Transverse colon (tissue), 4 donors: Measurements from ENCODE around the gene RSPRY1. TPM values are rescaled to one million over a fixed set of nuclear protein-coding genes. Genes with fewer than 3 reads are reported as not detected.

ENCODE experiments used
- DNase-seq: peaks from one replicate; pipeline ENCODE4 v3.0.0-alpha.2; 2019
- H3K27ac ChIP-seq, 4 donors: fragments of 200-600 bp; sonication (generic); 2 replicates each; pipeline ENCODE4 v1.5.1; 2016 to 2018; ENCODE audit warnings: inconsistent platforms in 4 of 4
- H3K27me3 ChIP-seq: fragments of 200-600 bp; sonication (generic); 2 replicates; pipeline ENCODE4 v1.5.1; 2017; ENCODE audit warnings: inconsistent platforms
- H3K36me3 ChIP-seq, 4 donors: fragments of 200-600 bp; sonication (generic); 2 replicates each; pipeline ENCODE4 v1.5.1; 2017 to 2019; ENCODE audit warnings: inconsistent platforms in 4 of 4
- H3K4me1 ChIP-seq, 4 donors: fragments of 200-600 bp; sonication (generic); 2 replicates each; pipeline ENCODE4 v1.5.1; 2017 to 2020; ENCODE audit warnings: inconsistent platforms in 4 of 4
- H3K4me3 ChIP-seq, 4 donors: fragments of 200-600 bp; sonication (generic); 1 replicate in 1 of 4; 2 replicates in 3 of 4; pipeline versions ENCODE4 v1.5.1 to v1.6.1; 2017 to 2019; ENCODE audit warnings: inconsistent platforms in 4 of 4
- H3K9me3 ChIP-seq, 2 donors: fragments of 200-600 bp; sonication (generic); 2 replicates each; pipeline ENCODE4 v1.5.1; 2017 to 2019; ENCODE audit warnings: inconsistent platforms in 2 of 2
- EP300 ChIP-seq: sonication (generic); formaldehyde crosslinking; IDR thresholded peaks from one replicate; pipeline ENCODE4 v1.6.1; 2017; ENCODE audit warnings: antibody characterized with exemption, low read depth
- POLR2A ChIP-seq: fragments of 450-650 bp; IDR thresholded peaks from one replicate; pipeline ENCODE4 v1.6.1; 2016; ENCODE audit warnings: antibody characterized with exemption, mild to moderate bottlenecking, moderate library complexity
- POLR2AphosphoS5 ChIP-seq, 3 donors: sonication (generic); formaldehyde crosslinking; IDR thresholded peaks; one replicate each; pipeline ENCODE4 v1.6.1; 2016; ENCODE audit warnings: antibody characterized with exemption in 3 of 3
- WGBS, 2 donors: methylation state at CpG; one replicate each; pipeline ENCODE4 v1.1.5; 2018; ENCODE audit warnings: low coverage in 1 of 2; 5-methylcytosine and 5-hydroxymethylcytosine counted together
- in situ Hi-C, 4 donors: fragments of 200-750 bp; cut with MboI; loops; one replicate each; pipeline versions ENCODE4 v1.15.0 to v1.15.1; 2017; ENCODE audit warnings: low sequenced_read_pairs in 3 of 4, low pct_ligation_motif_present in 1 of 4, low pct_unique_long_range_greater_than_20kb in 1 of 4
- intact Hi-C: fragments of 100-400 bp; cut with DNase I; formaldehyde crosslinking; loops from one replicate; pipeline ENCODE4 v1.15.1; 2023; ENCODE audit warnings: low total_unique reads
- total RNA-seq, 4 donors: library from RNA; depleted of rRNA; stranded (reverse); fragments of >200 nt; gene quantifications; one replicate each; pipeline ENCODE4 v1.1.0, GENCODE V29; 2016
- TF ChIP-seq, protein P1 (sequence below), 5 experiments: fragments of 200-600 bp in 3 of 5; fragments of 450-650 bp in 2 of 5; sonication (generic) in 3 of 5; IDR thresholded peaks; 1 replicate in 2 of 5; 2 replicates in 3 of 5; pipeline ENCODE4 v1.5.1; 2016 to 2017; ENCODE audit warnings: antibody characterized with exemption in 5 of 5, inconsistent platforms in 3 of 5, mild to moderate bottlenecking in 2 of 5, moderate library complexity in 1 of 5

RSPRY1 gene
- total RNA-seq, 4 donors from 2014 or later = 17.1 to 58.4 (median 44.5) TPM

DNA sequence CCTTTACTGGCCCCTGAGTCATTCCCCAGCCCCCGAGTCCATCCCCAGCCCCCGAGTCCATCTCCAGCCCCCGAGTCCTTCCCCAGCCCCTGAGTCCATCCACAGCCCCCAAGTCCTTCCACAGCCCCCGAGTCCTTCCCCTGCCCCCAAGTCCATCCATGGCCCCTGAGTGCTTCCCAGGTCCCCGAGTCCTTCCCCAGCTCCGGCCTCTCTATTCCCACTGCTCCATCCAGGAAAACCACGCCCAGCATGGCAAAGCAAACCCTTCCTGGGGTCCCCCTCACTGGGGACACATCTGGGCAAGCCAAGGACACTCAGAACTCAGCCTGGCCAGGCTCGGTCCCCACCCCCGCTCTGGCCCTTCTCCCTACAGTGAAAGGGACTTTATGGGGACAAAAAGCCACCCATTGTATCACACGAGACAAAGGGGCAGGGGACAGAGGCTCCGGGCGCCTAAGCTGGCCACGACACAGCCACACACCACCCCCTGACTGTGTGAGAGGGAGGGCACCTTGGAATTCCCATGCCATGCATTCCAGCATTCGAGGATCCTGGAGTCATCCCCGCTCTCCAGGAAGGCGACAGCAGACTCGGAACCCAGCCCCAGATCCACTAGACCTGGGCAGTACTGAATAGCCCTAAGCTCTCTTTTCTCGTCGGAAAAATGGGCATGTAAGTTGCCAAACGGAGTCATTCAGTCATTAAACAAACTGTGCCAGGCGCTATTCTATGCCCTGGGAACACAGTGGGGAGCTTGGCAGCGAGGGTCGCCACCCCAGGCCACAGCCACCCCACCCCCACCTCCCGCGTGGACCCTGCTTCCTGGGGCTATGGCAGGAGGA is 84.3 kb downstream of the RSPRY1 start:
- WGBS, 2 donors = 85% methylated on average over 17 of the region's 25 CpGs; no CpG with 5 or more reads in 1 of the 2 donors

DNA sequence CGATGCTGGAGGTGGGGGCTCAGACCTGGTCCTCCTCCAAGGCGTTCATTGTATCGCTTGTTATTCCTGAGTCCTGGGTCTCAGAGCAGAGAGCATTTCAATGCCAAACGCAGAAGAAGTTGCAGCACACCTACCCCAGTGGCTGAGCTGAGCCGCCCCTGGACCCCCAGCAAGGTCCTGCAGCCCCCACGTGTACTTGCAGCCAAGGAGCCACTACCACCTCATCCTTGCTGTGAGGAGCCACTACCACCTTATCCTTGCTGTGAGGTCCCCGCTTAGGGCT is 84.9 kb downstream of the RSPRY1 start:
- DNase-seq = no peak
- WGBS, 2 donors = 88% methylated on average over 7 of the region's 7 CpGs; no CpG with 5 or more reads in 1 of the 2 donors
- in situ Hi-C loops (no loop called here), intact Hi-C loops (no loop called here)
- H3K27me3 ChIP-seq = no peaks in the 10 kb centered on the region
- no peaks in the 10 kb centered on the region for H3K9me3 ChIP-seq
- H3K27ac ChIP-seq = no peak overlapping the region
- H3K36me3 ChIP-seq = no peaks in the 10 kb centered on the region
- no peak overlapping the region for H3K4me3 ChIP-seq
- TF ChIP-seq, protein P1, sequence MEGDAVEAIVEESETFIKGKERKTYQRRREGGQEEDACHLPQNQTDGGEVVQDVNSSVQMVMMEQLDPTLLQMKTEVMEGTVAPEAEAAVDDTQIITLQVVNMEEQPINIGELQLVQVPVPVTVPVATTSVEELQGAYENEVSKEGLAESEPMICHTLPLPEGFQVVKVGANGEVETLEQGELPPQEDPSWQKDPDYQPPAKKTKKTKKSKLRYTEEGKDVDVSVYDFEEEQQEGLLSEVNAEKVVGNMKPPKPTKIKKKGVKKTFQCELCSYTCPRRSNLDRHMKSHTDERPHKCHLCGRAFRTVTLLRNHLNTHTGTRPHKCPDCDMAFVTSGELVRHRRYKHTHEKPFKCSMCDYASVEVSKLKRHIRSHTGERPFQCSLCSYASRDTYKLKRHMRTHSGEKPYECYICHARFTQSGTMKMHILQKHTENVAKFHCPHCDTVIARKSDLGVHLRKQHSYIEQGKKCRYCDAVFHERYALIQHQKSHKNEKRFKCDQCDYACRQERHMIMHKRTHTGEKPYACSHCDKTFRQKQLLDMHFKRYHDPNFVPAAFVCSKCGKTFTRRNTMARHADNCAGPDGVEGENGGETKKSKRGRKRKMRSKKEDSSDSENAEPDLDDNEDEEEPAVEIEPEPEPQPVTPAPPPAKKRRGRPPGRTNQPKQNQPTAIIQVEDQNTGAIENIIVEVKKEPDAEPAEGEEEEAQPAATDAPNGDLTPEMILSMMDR (IDR thresholded peaks at IDR 0.05) = no peak
- no peak for TF ChIP-seq EP300
- TF ChIP-seq POLR2AphosphoS5 (IDR thresholded peaks at IDR 0.05) = no peak
- no peak for TF ChIP-seq POLR2A
- peaks cover 8 to 27% (median 17%) of the 10 kb centered on the region in 4 donors for H3K4me1 ChIP-seq

More for the DNA sequence above, 84.3 kb downstream of the RSPRY1 start:
- no peak for DNase-seq
- Histone ChIP-seq H3K27ac (no peak overlapping the region), H3K27me3 (no peaks in the 10 kb centered on the region), H3K9me3 (no peaks in the 10 kb centered on the region), H3K4me1 (peaks cover 8 to 33% (median 22%) of the 10 kb centered on the region in 4 donors), H3K36me3 (no peaks in the 10 kb centered on the region), H3K4me3 (no peak overlapping the region)
- in situ Hi-C loops = no loop called here
- TF ChIP-seq, protein P1 (IDR thresholded peaks at IDR 0.05) = no peak
- TF ChIP-seq POLR2AphosphoS5 (IDR thresholded peaks at IDR 0.05) (no peak), EP300 (no peak), POLR2A (no peak)
- intact Hi-C loops = no loop called here

DNA sequence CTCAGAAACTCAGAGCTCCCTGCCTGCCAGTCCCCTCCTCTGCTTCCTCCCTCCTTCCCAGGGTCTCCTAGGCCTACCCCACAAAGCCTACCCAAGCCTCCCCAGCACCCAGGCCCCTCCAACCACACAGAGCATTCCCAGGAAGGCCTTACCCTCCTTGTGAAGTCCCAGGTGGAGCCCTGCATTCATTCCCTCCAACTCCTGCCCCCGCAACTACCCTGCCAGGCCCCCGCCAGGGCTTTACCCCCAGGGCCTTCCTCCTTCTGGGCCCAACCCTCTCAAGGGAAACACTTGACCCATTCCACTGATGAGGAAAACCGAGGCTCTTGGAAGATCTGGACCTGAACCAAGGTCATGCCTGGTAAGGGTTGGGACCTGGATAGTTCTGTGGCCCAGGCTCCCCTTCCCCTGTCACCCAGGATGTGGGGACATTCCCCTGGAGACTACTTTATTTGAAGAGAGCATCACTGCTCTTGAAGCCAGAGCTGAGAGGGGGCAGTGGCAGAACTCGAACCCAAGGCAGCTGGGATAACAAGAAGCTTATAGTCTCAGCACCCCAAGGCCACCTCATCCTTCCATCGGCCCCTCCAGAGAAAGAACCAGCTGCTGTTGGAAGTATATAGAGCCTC is 85.9 kb downstream of the RSPRY1 start:
- in situ Hi-C loops = no loop called here
- peaks cover 4 to 17% (median 11%) of the 10 kb centered on the region in 4 donors for H3K4me1 ChIP-seq
- intact Hi-C loops = no loop called here
- H3K4me3 ChIP-seq = no peak overlapping the region
- 89% methylated on average over 5 of the region's 5 CpGs; no CpG with 5 or more reads in 1 of the 2 donors for WGBS, 2 donors
- H3K9me3 ChIP-seq = no peaks in the 10 kb centered on the region
- TF ChIP-seq EP300 (no peak), POLR2A (no peak), POLR2AphosphoS5 (IDR thresholded peaks at IDR 0.05) (no peak)
- TF ChIP-seq, protein P1 (IDR thresholded peaks at IDR 0.05) = no peak
- no peaks in the 10 kb centered on the region for H3K27me3 ChIP-seq
- no peak overlapping the region for H3K27ac ChIP-seq
- H3K36me3 ChIP-seq = no peaks in the 10 kb centered on the region
- no peak for DNase-seq

DNA sequence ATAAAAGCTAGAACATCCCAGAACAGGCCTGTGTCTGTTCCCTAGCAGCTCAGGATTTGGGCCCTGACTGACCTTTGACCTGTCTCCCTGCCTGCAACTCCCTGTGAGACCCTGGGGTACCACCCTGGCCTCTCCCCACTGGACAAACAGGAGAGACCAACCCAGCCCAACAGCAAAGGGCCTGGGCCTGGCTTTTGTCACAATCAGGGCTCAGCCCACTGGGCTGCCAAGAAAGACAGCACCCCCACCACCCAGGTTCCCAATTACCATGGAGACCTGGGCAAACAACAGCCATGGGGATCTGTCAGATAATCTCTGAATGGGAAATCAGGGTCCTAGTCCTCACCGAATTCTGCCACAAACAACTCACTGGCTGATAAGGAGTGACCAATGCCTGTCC is 87.2 kb downstream of the RSPRY1 start:
- Histone ChIP-seq H3K4me1 (peaks cover 3 to 24% (median 13%) of the 10 kb centered on the region in 4 donors), H3K4me3 (no peak overlapping the region), H3K27me3 (no peaks in the 10 kb centered on the region), H3K9me3 (no peaks in the 10 kb centered on the region), H3K36me3 (no peaks in the 10 kb centered on the region), H3K27ac (no peak overlapping the region)
- WGBS, 2 donors = 75% methylated on average over 1 of the region's 1 CpG; no CpG with 5 or more reads in 1 of the 2 donors
- in situ Hi-C loops = no loop called here
- DNase-seq = no peak
- intact Hi-C loops = no loop called here
- no peak for TF ChIP-seq POLR2AphosphoS5 (IDR thresholded peaks at IDR 0.05)
- TF ChIP-seq, protein P1 (IDR thresholded peaks at IDR 0.05) = no peak
- no peak for TF ChIP-seq POLR2A
- TF ChIP-seq EP300 = no peak
